ENCODE results near the gene MXI1.

DNA sequence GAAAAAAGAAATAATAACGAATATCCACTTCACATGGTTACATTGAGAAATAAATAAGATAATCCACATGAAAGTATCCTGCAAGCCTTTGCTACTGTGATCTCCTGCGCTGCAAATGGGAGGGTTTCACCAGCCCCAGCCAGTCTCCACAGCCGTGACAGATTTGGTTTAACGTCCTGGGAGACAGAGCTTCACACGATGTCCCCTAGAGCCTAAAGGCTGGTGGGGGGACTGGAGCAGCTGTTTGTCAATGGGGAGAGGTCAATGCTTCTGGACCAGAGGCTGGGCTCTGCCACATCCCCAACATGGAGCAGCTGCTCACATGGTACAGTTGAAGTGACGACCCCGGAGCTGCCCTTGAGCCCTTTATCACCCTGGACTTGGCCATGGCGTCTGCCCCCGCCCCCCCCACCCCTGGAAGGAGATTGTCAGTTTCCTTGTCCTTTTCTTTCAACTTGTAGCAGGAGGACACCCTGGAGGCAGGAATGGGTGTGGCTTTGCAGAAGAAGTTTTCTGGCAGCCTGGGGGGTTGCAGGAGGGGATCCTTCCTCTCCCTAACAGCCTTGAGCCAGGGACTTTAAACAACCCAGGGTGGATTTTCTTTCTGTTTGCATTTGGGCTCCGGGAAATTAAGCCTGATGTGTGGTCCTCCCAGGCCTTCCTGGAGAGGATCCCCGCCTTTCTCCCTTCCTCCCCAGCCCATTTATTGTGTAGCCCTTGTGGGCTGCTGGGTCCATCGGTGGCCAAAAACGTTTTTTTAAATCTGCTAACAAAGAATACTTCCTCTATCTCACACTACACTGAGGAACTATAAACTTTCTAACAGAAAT lies 37.0 kb upstream of the MXI1 start:
- TF ChIP-seq CTCF (conservative IDR thresholded peaks at IDR 0.05; ENCODE audit: low read length) (no peak), EZH2phosphoT487 (IDR thresholded peaks at IDR 0.05; ENCODE audit: borderline replicate concordance, low read depth, low read length) (no peak)

Data from OCI-LY7 (cell line).